Colonic mucosa (tissue), 4 donors: ENCODE results near the gene POMT1. TPM values are rescaled to one million over a fixed set of nuclear protein-coding genes. Genes with fewer than 3 reads are reported as not detected.

Source experiments
- DNase-seq: peaks from one replicate; pipeline ENCODE4 v3.0.0-alpha.2; 2020
- H3K27ac ChIP-seq: fragments of 200-600 bp; one replicate; pipeline ENCODE4 v1.8.0; 2021
- H3K27me3 ChIP-seq: fragments of 200-600 bp; one replicate; pipeline ENCODE4 v1.8.0; 2021
- H3K36me3 ChIP-seq: fragments of 200-600 bp; one replicate; pipeline ENCODE4 v1.8.0; 2021
- H3K4me1 ChIP-seq: fragments of 200-600 bp; one replicate; pipeline ENCODE4 v1.8.0; 2021; ENCODE audit warnings: mild to moderate bottlenecking
- H3K4me3 ChIP-seq: fragments of 200-600 bp; one replicate; pipeline ENCODE4 v1.8.0; 2021
- H3K9ac ChIP-seq, 2 donors: one replicate each; pipeline ENCODE4 v1.7.0; 2013; ENCODE audit warnings: control low read depth in 2 of 2, low read depth in 2 of 2, low read length in 2 of 2
- H3K9me3 ChIP-seq: fragments of 200-600 bp; one replicate; pipeline ENCODE4 v1.8.0; 2021
- CTCF ChIP-seq: fragments of 200-600 bp; IDR thresholded peaks from one replicate; pipeline ENCODE4 v1.8.0; 2022; ENCODE audit warnings: antibody characterized with exemption, mild to moderate bottlenecking
- intact Hi-C: fragments of 100-400 bp; cut with DNase I; formaldehyde crosslinking; loops from one replicate; pipeline ENCODE4 v1.14.1; 2022
- total RNA-seq, 2 donors: library from RNA; stranded (reverse); fragmentation: NEBNext Ultra II Directional in 1 of 2; extraction: Animal tissue kit (Norgen Biotek cat#: 25700) in 1 of 2; gene quantifications; one replicate each; pipeline ENCODE4 v1.2.1, GENCODE V29; 2021
- donor health status: healthy.
- donor health status: DM: no; HTN: no; CAD: no.
- donor health status: DM: no; HTN: no; CAD: no.

The POMT1 gene
- total RNA-seq, 2 donors from 2014 or later, result 24.0 to 28.8 TPM

DNA sequence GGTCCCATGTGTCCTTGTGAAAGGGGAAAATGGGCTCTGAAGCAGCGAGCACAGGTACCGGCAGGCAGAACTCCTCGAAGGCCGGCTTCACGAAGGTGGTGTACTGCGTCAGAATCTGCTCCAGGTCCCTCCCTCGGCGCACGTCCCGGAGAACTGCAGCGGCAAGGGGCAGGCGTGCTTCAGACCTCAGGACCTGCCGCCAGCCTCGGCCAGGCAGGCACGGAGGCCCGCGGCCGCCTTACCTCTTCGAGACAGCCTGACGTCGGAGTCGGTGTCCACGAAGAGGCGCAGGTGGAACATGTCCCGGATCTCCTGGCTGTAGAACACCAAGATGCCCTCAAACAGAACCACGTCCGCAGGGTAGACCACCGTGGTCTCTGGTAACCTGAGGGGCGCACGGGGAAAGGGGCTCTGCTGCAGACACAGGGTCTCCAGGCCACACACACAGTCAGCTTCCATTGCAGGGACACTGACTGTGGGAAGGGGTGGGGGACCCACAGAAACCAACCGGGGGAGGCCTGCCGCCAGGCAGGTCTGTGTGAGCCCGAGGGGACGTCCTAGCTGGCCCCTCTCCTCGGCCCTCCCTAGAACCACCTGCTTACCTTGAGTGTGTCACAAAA lies 26.3 kb downstream of the POMT1 start:
- H3K9ac ChIP-seq, result no peak overlapping the region
- peaks cover 5% of the 10 kb centered on the region for H3K36me3 ChIP-seq
- DNase-seq, result no peak
- no peak for TF ChIP-seq CTCF
- no peak overlapping the region for H3K4me3 ChIP-seq
- H3K27me3 ChIP-seq, result no peaks in the 10 kb centered on the region
- intact Hi-C loops, result no loop called here
- no peak overlapping the region for H3K27ac ChIP-seq
- peaks cover 10% of the 10 kb centered on the region for H3K4me1 ChIP-seq
- no peaks in the 10 kb centered on the region for H3K9me3 ChIP-seq

DNA sequence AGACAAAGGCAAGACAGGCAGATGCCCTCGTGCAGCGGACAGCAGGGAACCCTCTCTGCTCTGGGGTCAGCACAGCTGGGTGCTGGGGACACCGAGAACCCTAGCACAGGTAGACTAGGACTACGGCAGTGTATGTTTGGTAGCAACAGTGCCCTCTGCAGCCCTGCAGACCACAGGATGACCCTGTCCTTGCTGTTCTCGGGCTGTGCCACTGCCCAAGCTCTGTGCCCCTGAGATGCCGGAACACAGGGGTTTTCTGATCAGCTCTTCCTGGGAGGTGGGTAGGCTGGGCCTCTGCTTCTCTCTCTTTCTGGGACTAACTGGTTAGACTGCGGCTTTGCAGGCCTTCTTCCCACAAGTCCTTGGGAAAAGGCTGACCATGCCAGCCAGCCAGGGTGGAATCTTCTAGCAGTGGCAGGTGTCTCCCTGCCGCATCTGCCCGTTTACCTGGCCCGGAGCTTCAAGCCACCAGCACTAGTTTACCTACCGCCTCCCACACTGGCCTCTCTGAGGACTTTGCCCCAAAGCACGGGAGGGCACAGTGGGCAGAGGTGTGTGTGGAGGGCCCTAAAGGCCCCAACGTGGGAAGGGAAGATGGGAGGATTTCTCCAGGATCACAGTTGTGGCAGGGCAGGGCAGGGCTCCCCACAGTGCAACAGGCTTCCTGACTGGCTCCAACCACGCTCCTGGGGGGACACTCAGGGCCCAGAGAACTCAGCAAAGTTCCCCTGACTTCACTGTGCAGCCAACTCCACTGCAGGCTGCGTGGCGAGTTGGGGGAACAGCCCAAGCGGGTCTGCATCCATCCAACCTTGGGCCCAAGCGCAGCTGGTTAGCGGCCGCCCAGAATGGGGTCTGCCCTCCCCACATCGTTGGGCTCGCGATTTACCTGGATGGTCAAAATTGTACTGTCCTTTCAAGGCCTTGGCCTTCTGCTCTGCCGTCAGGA lies 27.2 kb downstream of the POMT1 start:
- no peaks in the 10 kb centered on the region for H3K9me3 ChIP-seq
- H3K27me3 ChIP-seq, result no peaks in the 10 kb centered on the region
- no peak overlapping the region for H3K27ac ChIP-seq
- TF ChIP-seq CTCF, result no peak
- peak overlapping the region; percentile 80 to 93 for H3K9ac ChIP-seq
- peaks cover 10% of the 10 kb centered on the region for H3K4me1 ChIP-seq
- intact Hi-C loops, result no loop called here
- DNase-seq, result peak; percentile 29
- peaks cover 5% of the 10 kb centered on the region for H3K36me3 ChIP-seq
- H3K4me3 ChIP-seq, result peak overlapping the region; percentile 100

- H3K27ac ChIP-seq, result peak overlapping the region; percentile 36
- H3K4me1 ChIP-seq, result peaks cover 10% of the 10 kb centered on the region
- peak overlapping the region; percentile 80 to 93 for H3K9ac ChIP-seq
- H3K4me3 ChIP-seq, result peak overlapping the region; percentile 100
- intact Hi-C loops, result no loop called here
- no peak for TF ChIP-seq CTCF
- H3K9me3 ChIP-seq, result no peaks in the 10 kb centered on the region
- H3K36me3 ChIP-seq, result peaks cover 5% of the 10 kb centered on the region
- no peaks in the 10 kb centered on the region for H3K27me3 ChIP-seq
- peak; percentile 42 for DNase-seq
Observed at GRCh38 chr9:131530546-131530919, 27.8 kb downstream of the POMT1 start.

- H3K9ac ChIP-seq, result peak within 1 kb of the TSS; percentile 80 to 93
- DNase-seq, result peak; percentile 71
- H3K27ac ChIP-seq, result peak within 1 kb of the TSS; percentile 36
- H3K9me3 ChIP-seq, result no peaks in the 10 kb centered on the region
- intact Hi-C loops, result no loop called here
- peaks cover 3% of the 10 kb centered on the region for H3K36me3 ChIP-seq
- peak within 1 kb of the TSS; percentile 100 for H3K4me3 ChIP-seq
- TF ChIP-seq CTCF, result no peak
- peaks cover 10% of the 10 kb centered on the region for H3K4me1 ChIP-seq
- H3K27me3 ChIP-seq, result no peaks in the 10 kb centered on the region
Observed at GRCh38 chr9:131530920-131531832, 28.5 kb downstream of the POMT1 start, which contains the start of gene UCK1. UCK1 (minus strand) TSS chr9:131531263; CDS start chr9:131531174, 89 bp downstream.

GRCh38 chr9:131534721-131535237 lies 32.1 kb downstream of the POMT1 start:
- no peaks in the 10 kb centered on the region for H3K9me3 ChIP-seq
- H3K9ac ChIP-seq, result no peak overlapping the region
- H3K4me3 ChIP-seq, result no peak overlapping the region
- intact Hi-C loops, result no loop called here
- H3K4me1 ChIP-seq, result peaks cover 6% of the 10 kb centered on the region
- H3K27me3 ChIP-seq, result no peaks in the 10 kb centered on the region
- no peak for DNase-seq
- no peak overlapping the region for H3K27ac ChIP-seq
- H3K36me3 ChIP-seq, result no peaks in the 10 kb centered on the region
- TF ChIP-seq CTCF, result no peak
